ENCODE results near the gene WDFY2. TPM values are rescaled to one million over a fixed set of nuclear protein-coding genes. Genes with fewer than 3 reads are reported as not detected.

WDFY2 gene
- total RNA-seq, 1 donor from 2014 or later: 20.8 TPM

DNA sequence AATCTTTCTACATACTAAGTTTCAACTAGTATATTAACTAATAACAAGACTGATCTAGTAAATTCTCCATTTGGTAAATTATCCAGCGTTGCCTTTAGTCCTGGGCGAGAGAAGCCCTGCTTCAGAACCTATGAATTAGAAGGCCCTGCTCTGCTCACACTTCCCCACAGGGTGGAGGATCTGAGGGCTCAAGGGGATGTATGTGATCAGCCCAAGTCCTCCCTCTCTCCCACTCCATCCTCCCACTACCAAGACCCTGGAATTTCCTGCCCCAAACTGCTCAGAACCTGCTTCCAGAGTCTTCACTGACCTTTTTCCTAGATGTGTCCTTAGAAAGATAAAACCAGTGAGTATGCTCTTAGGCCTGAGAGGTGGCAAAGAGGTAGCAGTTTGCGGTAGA lies 91.6 kb downstream of the WDFY2 start:
- DNase-seq (no peak), ATAC-seq (ENCODE audit: low read depth) (no peak)
- Mint-ChIP-seq H3K27me3 (no peaks in the 10 kb centered on the region), H3K4me1 (peaks cover 23% of the 10 kb centered on the region), H3K9me3 (peaks cover 5% of the 10 kb centered on the region), H3K36me3 (ENCODE audit: low read depth) (peaks cover 27% of the 10 kb centered on the region), H3K27ac (no peak overlapping the region), H3K4me3 (no peak overlapping the region)
- intact Hi-C loops (cut with micrococcal nuclease): loop anchor here (10.0 kb wide), 1 partner anchor 49 kb away; no protein-coding TSS in a partner anchor
- POLR2A ChIA-PET: no interaction called here
- TF ChIP-seq, protein P1, sequence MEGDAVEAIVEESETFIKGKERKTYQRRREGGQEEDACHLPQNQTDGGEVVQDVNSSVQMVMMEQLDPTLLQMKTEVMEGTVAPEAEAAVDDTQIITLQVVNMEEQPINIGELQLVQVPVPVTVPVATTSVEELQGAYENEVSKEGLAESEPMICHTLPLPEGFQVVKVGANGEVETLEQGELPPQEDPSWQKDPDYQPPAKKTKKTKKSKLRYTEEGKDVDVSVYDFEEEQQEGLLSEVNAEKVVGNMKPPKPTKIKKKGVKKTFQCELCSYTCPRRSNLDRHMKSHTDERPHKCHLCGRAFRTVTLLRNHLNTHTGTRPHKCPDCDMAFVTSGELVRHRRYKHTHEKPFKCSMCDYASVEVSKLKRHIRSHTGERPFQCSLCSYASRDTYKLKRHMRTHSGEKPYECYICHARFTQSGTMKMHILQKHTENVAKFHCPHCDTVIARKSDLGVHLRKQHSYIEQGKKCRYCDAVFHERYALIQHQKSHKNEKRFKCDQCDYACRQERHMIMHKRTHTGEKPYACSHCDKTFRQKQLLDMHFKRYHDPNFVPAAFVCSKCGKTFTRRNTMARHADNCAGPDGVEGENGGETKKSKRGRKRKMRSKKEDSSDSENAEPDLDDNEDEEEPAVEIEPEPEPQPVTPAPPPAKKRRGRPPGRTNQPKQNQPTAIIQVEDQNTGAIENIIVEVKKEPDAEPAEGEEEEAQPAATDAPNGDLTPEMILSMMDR (IDR thresholded peaks at IDR 0.05): no peak
- CTCF ChIA-PET: no interaction called here

DNA sequence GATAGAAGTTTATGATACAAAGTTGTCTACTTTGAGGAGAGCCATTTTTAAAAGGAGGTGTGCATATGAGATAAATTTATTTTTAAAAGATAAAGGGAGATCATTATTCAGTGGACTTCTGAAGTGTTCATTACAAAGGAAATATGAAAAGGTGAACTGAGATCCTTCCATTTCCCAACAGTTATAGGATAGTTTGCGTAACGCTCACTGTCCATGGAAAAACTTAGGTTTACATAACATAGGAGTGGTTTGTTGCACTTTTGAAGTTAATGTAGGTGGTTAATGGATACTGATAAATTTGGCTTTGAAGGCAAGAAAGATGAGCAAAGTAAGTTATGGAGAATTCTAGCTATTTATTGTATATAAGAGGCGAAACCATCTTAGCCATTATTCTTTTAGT lies 92.5 kb downstream of the WDFY2 start:
- no peak for ATAC-seq (ENCODE audit: low read depth)
- H3K4me1 Mint-ChIP-seq: peaks cover 18% of the 10 kb centered on the region
- H3K4me3 Mint-ChIP-seq: no peak overlapping the region
- H3K9me3 Mint-ChIP-seq: no peaks in the 10 kb centered on the region
- peaks cover 30% of the 10 kb centered on the region for H3K36me3 Mint-ChIP-seq (ENCODE audit: low read depth)
- ChIA-PET POLR2A (no interaction called here), CTCF (no interaction called here)
- intact Hi-C loops (cut with micrococcal nuclease): loop anchor here (10.0 kb wide), 1 partner anchor 48 kb away; no protein-coding TSS in a partner anchor
- DNase-seq: no peak
- TF ChIP-seq, protein P1 (IDR thresholded peaks at IDR 0.05): no peak
- H3K27me3 Mint-ChIP-seq: no peaks in the 10 kb centered on the region
- no peak overlapping the region for H3K27ac Mint-ChIP-seq

DNA sequence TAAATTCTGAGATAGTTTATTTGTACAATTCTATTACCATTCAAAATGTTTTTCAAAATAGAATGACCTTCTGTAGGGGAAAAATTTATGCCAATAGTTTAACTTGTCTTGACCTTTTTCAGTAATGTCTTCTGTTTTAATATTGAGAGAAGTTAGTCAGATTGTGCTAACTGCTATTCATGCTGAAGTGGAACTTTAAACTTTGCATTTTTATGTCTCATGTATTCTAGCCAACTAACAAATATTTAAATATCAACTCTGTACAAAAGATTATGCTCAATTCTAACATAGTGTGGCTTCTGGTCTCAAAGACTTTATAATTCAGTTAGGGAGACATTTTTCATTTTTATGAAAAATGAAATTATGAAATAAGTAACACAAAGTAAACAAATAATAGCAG lies 94.2 kb downstream of the WDFY2 start:
- POLR2A ChIA-PET: interaction anchor here (1.4 kb wide), 1 partner anchor 225 kb away, joined by 4 read pairs; the partner anchor contains the start of gene INTS6
- Mint-ChIP-seq H3K27me3 (no peaks in the 10 kb centered on the region), H3K4me1 (peaks cover 3% of the 10 kb centered on the region), H3K27ac (no peak overlapping the region), H3K36me3 (ENCODE audit: low read depth) (peaks cover 39% of the 10 kb centered on the region), H3K9me3 (no peaks in the 10 kb centered on the region), H3K4me3 (no peak overlapping the region)
- DNase-seq (no peak), ATAC-seq (ENCODE audit: low read depth) (no peak)
- TF ChIP-seq, protein P1 (IDR thresholded peaks at IDR 0.05): no peak
- CTCF ChIA-PET: no interaction called here
- intact Hi-C loops (cut with micrococcal nuclease): loop anchor here (10.0 kb wide), 1 partner anchor 46 kb away; no protein-coding TSS in a partner anchor

DNA sequence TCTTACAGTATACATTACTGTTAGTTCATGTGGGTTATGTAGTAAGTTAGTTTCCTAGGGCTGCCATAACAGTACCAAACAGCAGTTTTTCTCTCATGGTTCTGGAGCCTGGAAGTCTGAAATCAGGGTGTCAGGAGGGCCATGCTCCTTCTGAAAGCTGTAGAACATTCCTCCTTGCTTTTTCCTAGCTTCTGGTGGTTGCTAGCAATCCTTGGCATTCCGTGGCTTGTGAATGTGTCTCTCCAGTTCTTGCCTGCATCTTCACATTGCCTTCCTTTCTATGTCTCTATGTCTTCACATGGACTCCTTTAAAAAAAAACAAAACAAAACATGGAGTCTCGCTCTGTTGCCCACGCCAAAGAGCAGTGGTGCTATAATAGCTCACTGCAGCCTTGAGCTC lies 95.4 kb downstream of the WDFY2 start:
- intact Hi-C loops (cut with micrococcal nuclease): loop anchor here (10.0 kb wide), 1 partner anchor 45 kb away; no protein-coding TSS in a partner anchor
- DNase-seq (no peak), ATAC-seq (ENCODE audit: low read depth) (no peak)
- TF ChIP-seq, protein P1 (IDR thresholded peaks at IDR 0.05): no peak
- Mint-ChIP-seq H3K4me3 (no peak overlapping the region), H3K27ac (no peak overlapping the region), H3K27me3 (no peaks in the 10 kb centered on the region), H3K36me3 (ENCODE audit: low read depth) (peaks cover 47% of the 10 kb centered on the region), H3K9me3 (no peaks in the 10 kb centered on the region), H3K4me1 (peaks cover 2% of the 10 kb centered on the region)
- POLR2A ChIA-PET: interaction anchor here (1.6 kb wide), 1 partner anchor 226 kb away, joined by 3 read pairs; no protein-coding TSS in a partner anchor
- CTCF ChIA-PET: no interaction called here

DNA sequence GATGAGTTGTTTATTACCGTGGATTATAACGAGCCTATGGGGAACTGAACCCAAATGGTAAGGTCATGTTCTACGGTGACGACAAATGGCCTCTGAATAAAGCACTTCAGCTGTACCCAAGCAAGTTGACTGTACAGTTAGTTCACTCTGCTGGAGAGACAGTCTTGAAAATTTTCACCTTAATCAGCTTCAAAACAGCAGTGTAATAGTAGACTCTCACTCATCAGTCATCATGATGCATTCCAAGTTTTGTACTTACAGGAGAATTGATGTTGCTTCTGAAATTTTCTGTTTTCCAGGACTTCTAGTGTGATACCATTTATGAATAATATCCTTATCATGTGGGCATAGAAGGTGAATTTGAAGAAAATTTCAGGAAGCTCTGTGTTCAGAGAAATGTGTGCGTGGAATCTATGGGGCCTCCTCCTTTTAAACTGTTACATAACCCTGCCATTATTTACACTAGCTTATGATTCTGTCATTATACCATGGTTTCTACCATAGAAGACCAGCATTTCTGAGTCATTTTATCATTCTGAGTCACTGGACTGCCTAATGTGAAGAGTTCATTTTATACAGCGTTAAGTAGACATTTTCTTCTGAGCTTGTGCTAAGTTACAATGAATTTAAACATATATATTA lies 96.9 kb downstream of the WDFY2 start:
- no peak for ATAC-seq (ENCODE audit: low read depth)
- Mint-ChIP-seq H3K36me3 (ENCODE audit: low read depth) (peaks cover 50% of the 10 kb centered on the region), H3K4me1 (peaks cover 3% of the 10 kb centered on the region), H3K27ac (no peak overlapping the region), H3K27me3 (no peaks in the 10 kb centered on the region), H3K4me3 (no peak overlapping the region), H3K9me3 (no peaks in the 10 kb centered on the region)
- ChIA-PET POLR2A (no interaction called here), CTCF (interaction anchor here (1.3 kb wide), 1 partner anchor 116 kb away, joined by 3 read pairs; no protein-coding TSS in a partner anchor)
- TF ChIP-seq, protein P1 (IDR thresholded peaks at IDR 0.05): no peak
- DNase-seq: no peak
- intact Hi-C loops (cut with micrococcal nuclease): no loop called here

Measured in activated B cell treated with CpG ODN at 0.5 μM for 24 hours (primary cell).